GM10248 (cell line): ENCODE results near the gene ULK4.

Experiments used
- CTCF ChIA-PET: fragments of 300-600 bp; sonication (Branson Sonifier 250); formaldehyde crosslinking; extraction: SDS; loops from one replicate; lab custom pipeline; 2021; ENCODE audit warnings: antibody characterized with exemption; lab: Yijun Ruan, JAX
- POLR2A ChIA-PET: fragments of 350-650 bp; sonication (Branson Sonifier 250); formaldehyde crosslinking; extraction: SDS; loops from one replicate; lab custom pipeline; 2020; ENCODE audit warnings: antibody characterized with exemption; lab: Yijun Ruan, JAX
- DNase-seq: peaks from one replicate; pipeline ENCODE4 v3.0.0; 2012; ENCODE audit errors: extremely low spot score
- CTCF ChIP-seq: IDR thresholded peaks from 2 replicates; pipeline ENCODE4 v1.5.1; 2012; ENCODE audit warnings: mild to moderate bottlenecking, low read depth; ENCODE audit errors: extremely low read depth, missing control alignments, control extremely low read depth

The ULK4 gene

GRCh38 chr3:41751597-41751996 is 210.3 kb downstream of the ULK4 start:
- TF ChIP-seq CTCF, result no peak
- no peak for DNase-seq
- CTCF ChIA-PET, result interaction anchor here (1.1 to 1.3 kb wide), 2 partner anchors 10 to 11 kb away, joined by 3 to 5 read pairs; no protein-coding TSS in a partner anchor
- POLR2A ChIA-PET, result no interaction called here

- no peak for TF ChIP-seq CTCF
- no peak for DNase-seq
- CTCF ChIA-PET, result no interaction called here
- POLR2A ChIA-PET, result no interaction called here
Measured at GRCh38 chr3:41749988-41750387, 211.9 kb downstream of the ULK4 start.

GRCh38 chr3:41746215-41746614 is 215.7 kb downstream of the ULK4 start:
- DNase-seq, result no peak
- ChIA-PET POLR2A (no interaction called here), CTCF (interaction anchor here (1.1 kb wide), 1 partner anchor 16 kb away, joined by 4 read pairs; no protein-coding TSS in a partner anchor)

GRCh38 chr3:41742121-41742520 is 219.8 kb downstream of the ULK4 start:
- ChIA-PET CTCF (no interaction called here), POLR2A (no interaction called here)
- DNase-seq, result no peak
- TF ChIP-seq CTCF, result no peak

More at GRCh38 chr3:41746215-41746614, 215.7 kb downstream of the ULK4 start:
- TF ChIP-seq CTCF, result no peak

- no peak for DNase-seq
- TF ChIP-seq CTCF, result no peak
- POLR2A ChIA-PET, result no interaction called here
- CTCF ChIA-PET, result interaction anchor here (1.0 kb wide), 1 partner anchor 11 kb away, joined by 5 read pairs; no protein-coding TSS in a partner anchor
Measured at GRCh38 chr3:41740374-41740886, 221.5 kb downstream of the ULK4 start.

- no peak for DNase-seq
- CTCF ChIA-PET, result no interaction called here
- POLR2A ChIA-PET, result no interaction called here
- no peak for TF ChIP-seq CTCF
Measured at GRCh38 chr3:41726891-41727290, 235.0 kb downstream of the ULK4 start.

- CTCF ChIA-PET, result no interaction called here
- no peak for DNase-seq
- POLR2A ChIA-PET, result no interaction called here
- TF ChIP-seq CTCF, result no peak
Measured at GRCh38 chr3:41717641-41718040, 244.3 kb downstream of the ULK4 start.
